GM18858 (cell line): Measurements from ENCODE around the gene ARMS2.

Source experiments
- ATAC-seq: cut with Tn5 transposase; IDR thresholded peaks from one replicate; pipeline ENCODE4 v1.9.1; 2021; ENCODE audit not compliant: unreplicated experiment

The ARMS2 gene

GRCh38 chr10:122469848-122470247 is 15.4 kb downstream of the ARMS2 start:
- ATAC-seq: no peak

- ATAC-seq: no peak
Measured at GRCh38 chr10:122471531-122472177, 17.2 kb downstream of the ARMS2 start.

GRCh38 chr10:122473116-122473515 is 18.7 kb downstream of the ARMS2 start:
- ATAC-seq: no peak

GRCh38 chr10:122474131-122474818 is 19.8 kb downstream of the ARMS2 start:
- no peak for ATAC-seq

- no peak for ATAC-seq
Measured at GRCh38 chr10:122475100-122475499, 20.6 kb downstream of the ARMS2 start.

GRCh38 chr10:122475591-122476332 is 21.3 kb downstream of the ARMS2 start:
- no peak for ATAC-seq

GRCh38 chr10:122476333-122476695 is 21.9 kb downstream of the ARMS2 start:
- no peak for ATAC-seq

GRCh38 chr10:122477436-122477835 is 23.0 kb downstream of the ARMS2 start:
- no peak for ATAC-seq

GRCh38 chr10:122478971-122479370 is 24.5 kb downstream of the ARMS2 start:
- no peak for ATAC-seq

GRCh38 chr10:122480146-122480833 is 25.8 kb downstream of the ARMS2 start:
- ATAC-seq: no peak

- no peak for ATAC-seq
Measured at GRCh38 chr10:122481296-122482056, 27.0 kb downstream of the ARMS2 start.

- ATAC-seq: no peak
Measured at GRCh38 chr10:122484276-122485060, 30.0 kb downstream of the ARMS2 start.

GRCh38 chr10:122485670-122486069 is 31.2 kb downstream of the ARMS2 start:
- no peak for ATAC-seq

- ATAC-seq: no peak
Measured at GRCh38 chr10:122486406-122487080, 32.1 kb downstream of the ARMS2 start.

GRCh38 chr10:122487174-122487765 is 32.8 kb downstream of the ARMS2 start:
- ATAC-seq: no peak

- ATAC-seq: no peak
Measured at GRCh38 chr10:122490268-122490667, 35.8 kb downstream of the ARMS2 start.

- ATAC-seq: no peak
Measured at GRCh38 chr10:122490786-122491680, 36.6 kb downstream of the ARMS2 start.

GRCh38 chr10:122492006-122492405 is 37.6 kb downstream of the ARMS2 start:
- no peak for ATAC-seq
